Lung (tissue), 12 donors: ENCODE data around the gene CDC45. TPM values are rescaled to one million over a fixed set of nuclear protein-coding genes. Genes with fewer than 3 reads are reported as not detected.

ENCODE experiments used
- ATAC-seq: fragments of 200-7000 bp; cut with Tn5 transposase; one replicate; pipeline ENCODE4 v1.9.1; 2020; ENCODE audit warnings: moderate number of reproducible peaks; ENCODE audit not compliant: insufficient read depth, low FRiP score
- DNase-seq, 3 donors: peaks; one replicate each; pipeline ENCODE4 v3.0.0-alpha.2; 2013 to 2017
- H3K27ac ChIP-seq, 2 donors: one replicate each; pipeline ENCODE4 v1.5.1; 2013; ENCODE audit warnings: mild to moderate bottlenecking in 2 of 2, moderate library complexity in 2 of 2, control low read depth in 1 of 2, inconsistent platforms in 1 of 2, low read depth in 1 of 2, low read length in 1 of 2
- H3K27me3 ChIP-seq, 3 donors: one replicate each; pipeline ENCODE4 v1.5.1; 2013; ENCODE audit warnings: low read length in 2 of 3; ENCODE audit not compliant: control insufficient read depth in 3 of 3, insufficient read depth in 3 of 3
- H3K36me3 ChIP-seq, 4 donors: one replicate each; pipeline ENCODE4 v1.5.1; 2013; ENCODE audit warnings: low read length in 4 of 4, mild to moderate bottlenecking in 1 of 4, moderate library complexity in 1 of 4; ENCODE audit not compliant: control insufficient read depth in 4 of 4, insufficient read depth in 4 of 4
- H3K4me1 ChIP-seq, 5 donors: one replicate each; pipeline ENCODE4 v1.5.1; 2013; ENCODE audit warnings: low read length in 5 of 5, mild to moderate bottlenecking in 2 of 5, moderate library complexity in 1 of 5; ENCODE audit not compliant: control insufficient read depth in 5 of 5, insufficient read depth in 5 of 5
- H3K4me3 ChIP-seq: one replicate; pipeline ENCODE4 v1.5.1; 2013; ENCODE audit warnings: mild to moderate bottlenecking, control low read depth, moderate library complexity
- H3K9ac ChIP-seq, 2 donors: one replicate each; pipeline ENCODE4 v1.5.1; 2013; ENCODE audit warnings: low read length in 2 of 2, control low read depth in 1 of 2; ENCODE audit not compliant: insufficient read depth in 1 of 2
- H3K9me3 ChIP-seq, 4 donors: one replicate each; pipeline ENCODE4 v1.5.1; 2013; ENCODE audit warnings: low read length in 3 of 4, mild to moderate bottlenecking in 1 of 4, moderate library complexity in 1 of 4; ENCODE audit not compliant: control insufficient read depth in 4 of 4, insufficient read depth in 3 of 4
- WGBS, 2 donors: extraction: QIAGEN DNeasy Blood & Tissue Kit; methylation state at CpG; one replicate each; pipeline ENCODE4 v1.1.7; 2013; 5-methylcytosine and 5-hydroxymethylcytosine counted together
- polyA plus RNA-seq, 2 donors: library from polyadenylated mRNA; stranded (reverse); fragments of 200-250 nt; gene quantifications; one replicate each; pipeline ENCODE4 v1.2.1, GENCODE V29; 2013
- total RNA-seq, 2 donors: library from RNA; depleted of rRNA in 1 of 2; stranded (reverse); fragments of >200 nt in 1 of 2; gene quantifications; one replicate each; pipeline ENCODE4 v1.2.1, GENCODE V29; 2014 to 2021
- TF ChIP-seq, protein P1 (sequence below): IDR thresholded peaks from 2 replicates; pipeline ENCODE4 v1.5.1; 2012; ENCODE audit warnings: mild to moderate bottlenecking; ENCODE audit errors: control extremely low read depth, extremely low read depth
- donor health status: control.
- donor health status: control.
- donor health status: Bipolar disorder and iron deficiency.
- donor health status: healthy.
- donor health status: DM: yes; HTN: yes; CAD: no.

CDC45 gene
- total and polyA plus RNA-seq, 4 donors = 2.1 to 6.8 (median 3.1) TPM

DNA sequence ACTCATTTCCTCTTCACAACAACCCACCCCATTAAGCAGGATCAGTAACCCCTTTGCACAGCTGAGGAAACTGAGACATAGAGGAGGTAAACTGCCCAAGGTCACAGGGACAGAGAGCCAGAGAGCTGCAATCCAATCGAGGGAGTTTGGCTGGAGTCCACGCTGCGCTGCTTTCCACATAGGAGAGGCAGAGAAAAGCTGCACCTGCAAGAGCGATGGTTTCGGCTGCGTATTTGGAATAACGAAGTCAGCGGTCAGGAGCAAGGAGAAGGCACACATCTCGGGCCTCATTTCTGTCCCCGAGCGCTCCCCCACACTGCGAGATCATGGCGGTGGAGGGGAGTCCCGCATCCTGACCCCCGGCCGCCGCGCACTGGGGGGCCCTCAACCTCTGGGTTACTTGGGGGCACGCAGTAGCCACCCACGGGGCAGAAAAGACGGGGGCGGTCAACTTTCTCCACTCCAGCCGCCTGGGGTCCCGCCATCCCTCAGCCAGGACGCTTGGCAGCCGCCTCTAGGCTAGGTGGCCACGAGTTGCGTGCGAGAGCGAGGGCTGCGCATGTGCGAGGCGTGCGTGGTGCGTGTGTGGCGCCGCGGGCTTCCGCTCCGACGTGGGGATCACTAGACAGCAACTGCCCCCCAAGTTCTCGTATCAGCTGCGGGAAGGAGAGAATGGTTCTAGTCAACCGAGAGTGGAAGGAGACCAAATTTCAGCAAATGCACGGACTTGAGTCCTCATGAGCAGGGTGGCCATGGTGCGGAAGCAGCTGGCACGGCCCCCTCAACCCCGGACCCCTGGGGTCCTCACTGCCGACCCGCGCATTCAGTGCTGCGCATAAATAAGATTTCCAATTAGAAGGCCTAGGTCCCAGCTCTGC is 86.8 kb downstream of the CDC45 start:
- TF ChIP-seq, protein P1, sequence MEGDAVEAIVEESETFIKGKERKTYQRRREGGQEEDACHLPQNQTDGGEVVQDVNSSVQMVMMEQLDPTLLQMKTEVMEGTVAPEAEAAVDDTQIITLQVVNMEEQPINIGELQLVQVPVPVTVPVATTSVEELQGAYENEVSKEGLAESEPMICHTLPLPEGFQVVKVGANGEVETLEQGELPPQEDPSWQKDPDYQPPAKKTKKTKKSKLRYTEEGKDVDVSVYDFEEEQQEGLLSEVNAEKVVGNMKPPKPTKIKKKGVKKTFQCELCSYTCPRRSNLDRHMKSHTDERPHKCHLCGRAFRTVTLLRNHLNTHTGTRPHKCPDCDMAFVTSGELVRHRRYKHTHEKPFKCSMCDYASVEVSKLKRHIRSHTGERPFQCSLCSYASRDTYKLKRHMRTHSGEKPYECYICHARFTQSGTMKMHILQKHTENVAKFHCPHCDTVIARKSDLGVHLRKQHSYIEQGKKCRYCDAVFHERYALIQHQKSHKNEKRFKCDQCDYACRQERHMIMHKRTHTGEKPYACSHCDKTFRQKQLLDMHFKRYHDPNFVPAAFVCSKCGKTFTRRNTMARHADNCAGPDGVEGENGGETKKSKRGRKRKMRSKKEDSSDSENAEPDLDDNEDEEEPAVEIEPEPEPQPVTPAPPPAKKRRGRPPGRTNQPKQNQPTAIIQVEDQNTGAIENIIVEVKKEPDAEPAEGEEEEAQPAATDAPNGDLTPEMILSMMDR = no peak
- no peak for DNase-seq
- peaks cover 0 to 1% (median 0%) of the 10 kb centered on the region in 4 donors for H3K9me3 ChIP-seq
- no peak overlapping the region for H3K4me3 ChIP-seq
- 92 to 94% methylated on average over 52 of the region's 52 CpGs for WGBS, 2 donors
- no peak for ATAC-seq
- no peak overlapping the region for H3K9ac ChIP-seq
- H3K27me3 ChIP-seq = no peaks in the 10 kb centered on the region
- peaks cover 0 to 17% (median 0%) of the 10 kb centered on the region in 5 donors for H3K4me1 ChIP-seq
- H3K27ac ChIP-seq = peak overlapping the region in 1 of 2 donors; percentile 66
- no peaks in the 10 kb centered on the region for H3K36me3 ChIP-seq

DNA sequence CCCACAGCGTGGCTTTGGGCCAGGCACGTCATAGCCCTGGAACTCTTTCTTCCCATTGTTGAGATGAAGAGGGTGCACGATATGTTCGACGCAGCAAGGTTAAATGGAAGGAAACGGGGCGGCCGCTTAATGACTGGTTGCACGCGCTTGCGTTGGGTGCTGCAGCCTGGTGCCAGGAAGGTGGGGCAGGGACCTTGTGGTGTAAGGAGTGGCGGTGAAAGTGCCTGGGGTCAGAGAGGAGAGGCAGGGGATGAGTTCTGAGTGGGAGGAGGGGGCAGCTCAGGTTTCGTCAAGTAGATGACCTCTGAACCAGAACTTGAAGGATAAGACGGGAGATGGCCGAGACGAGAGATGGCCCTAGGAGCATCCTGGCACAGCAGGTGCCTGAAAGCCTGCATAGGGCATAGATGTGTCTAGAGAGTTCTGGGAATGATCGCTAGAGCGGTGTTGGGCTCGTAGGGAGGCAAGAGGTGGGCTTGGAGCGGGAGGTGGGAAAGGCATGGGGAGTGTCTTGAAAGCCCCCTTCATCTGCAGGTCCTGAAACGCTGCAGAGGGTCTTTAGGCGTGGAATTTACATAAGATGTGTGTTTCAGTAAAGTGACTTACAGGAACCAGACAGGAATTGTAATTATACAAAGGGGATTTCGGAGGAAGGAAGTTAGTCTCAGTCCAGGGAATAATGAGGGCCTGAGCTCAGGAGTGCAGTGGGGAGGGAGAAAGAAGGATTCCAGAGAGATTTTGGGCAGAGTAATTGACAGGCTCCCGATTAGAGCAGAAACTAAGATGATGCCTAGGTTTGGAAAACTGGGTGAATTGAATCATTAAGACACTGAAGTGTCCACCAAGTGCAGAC is 87.7 kb downstream of the CDC45 start:
- WGBS, 2 donors = 72 to 84% methylated on average over 24 of the region's 24 CpGs
- TF ChIP-seq, protein P1 = no peak
- Histone ChIP-seq H3K9me3 (peaks cover 0 to 1% (median 0%) of the 10 kb centered on the region in 4 donors), H3K27me3 (no peaks in the 10 kb centered on the region), H3K9ac (no peak overlapping the region), H3K27ac (peak overlapping the region; percentile 66 to 68), H3K36me3 (no peaks in the 10 kb centered on the region), H3K4me1 (peaks cover 0 to 17% (median 0%) of the 10 kb centered on the region in 5 donors), H3K4me3 (no peak overlapping the region)
- ATAC-seq (no peak), DNase-seq (no peak)

DNA sequence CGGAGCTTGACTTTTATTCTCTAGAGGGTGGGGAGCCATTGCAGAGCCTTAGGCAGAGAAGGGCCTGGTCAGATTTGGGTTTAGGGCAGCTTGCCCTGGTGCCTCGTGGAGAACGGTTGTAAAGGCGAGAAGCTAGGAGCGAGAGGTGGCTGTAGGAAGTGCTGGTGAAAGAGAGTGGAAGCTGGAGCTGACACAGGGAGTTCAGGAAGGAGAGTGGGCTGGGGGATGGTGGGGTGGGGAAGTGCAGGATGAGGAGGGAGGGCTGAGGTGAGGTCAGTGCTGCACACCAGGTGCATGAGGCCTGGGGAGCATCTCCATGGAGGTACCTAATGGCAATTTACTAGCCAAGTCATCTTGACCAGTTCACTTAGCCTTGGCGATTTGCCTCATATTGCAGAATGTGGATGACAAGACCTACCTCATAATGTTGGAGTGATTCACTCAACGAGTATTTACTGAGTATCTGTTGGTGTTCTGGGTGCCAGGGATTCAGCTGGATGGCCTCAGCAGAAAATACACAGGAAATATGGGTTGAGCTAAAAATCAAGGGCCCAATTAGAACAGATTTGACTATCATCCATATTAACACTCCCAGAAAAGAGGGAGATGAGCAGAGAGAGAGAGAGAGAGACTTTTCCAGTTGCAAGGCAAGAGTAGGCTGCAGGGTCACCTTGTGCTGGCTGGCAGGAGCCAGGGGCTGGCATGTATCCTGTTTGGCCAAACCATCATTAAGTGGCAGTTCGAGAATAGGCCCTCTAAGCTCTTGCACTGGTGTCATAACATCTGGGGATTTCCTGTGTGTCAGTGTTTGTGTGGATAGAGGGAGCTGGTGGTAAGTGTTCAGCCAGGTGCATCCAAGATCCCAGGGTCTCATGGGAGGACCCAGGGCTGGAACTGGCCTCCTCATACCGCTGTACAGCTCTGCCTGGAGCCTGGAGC is 88.9 kb downstream of the CDC45 start:
- TF ChIP-seq, protein P1 = no peak
- 75 to 83% methylated on average over 9 of the region's 9 CpGs for WGBS, 2 donors

More for the DNA sequence above, 88.9 kb downstream of the CDC45 start:
- Histone ChIP-seq H3K4me1 (peaks cover 0 to 17% (median 0%) of the 10 kb centered on the region in 5 donors), H3K9ac (no peak overlapping the region), H3K27ac (peak overlapping the region in 1 of 2 donors; percentile 54), H3K4me3 (no peak overlapping the region), H3K27me3 (no peaks in the 10 kb centered on the region), H3K36me3 (no peaks in the 10 kb centered on the region), H3K9me3 (peaks cover 0 to 1% (median 0%) of the 10 kb centered on the region in 4 donors)
- DNase-seq (no peak), ATAC-seq (peak; percentile 16)
